ENCODE measurements around the gene ADGRA1.

The ADGRA1 gene

GRCh38 chr10:133166828-133167692 lies 79.3 kb downstream of the ADGRA1 start:
- no peak overlapping the region for H3K4me2 ChIP-seq (ENCODE audit: low read length, poor library complexity, severe bottlenecking)
- 92% methylated on average over 66 of the region's 66 CpGs for WGBS
- no peak overlapping the region for H2BK12ac ChIP-seq (ENCODE audit: low read length in 2 of 2)
- H2AFZ ChIP-seq (ENCODE audit: low read depth, low read length) = no peak overlapping the region
- H3K4ac ChIP-seq (ENCODE audit: low read depth in 1 of 2, low read length in 2 of 2) = no peak overlapping the region
- H2BK120ac ChIP-seq (ENCODE audit: low read depth, low read length) = no peak overlapping the region
- peak overlapping the region; percentile 36 for H2BK15ac ChIP-seq (ENCODE audit: low read depth, poor library complexity, severe bottlenecking)
- no peak overlapping the region for H3K4me3 ChIP-seq (ENCODE audit: insufficient read depth in 1 of 2, low read depth in 1 of 2, low read length in 2 of 2)
- no peak overlapping the region for H3K9ac ChIP-seq (ENCODE audit: low read length)
- H3K79me1 ChIP-seq (replicated peaks; ENCODE audit: low read length, poor library complexity, severe bottlenecking) = no peaks in the 10 kb centered on the region
- H2AK5ac ChIP-seq (ENCODE audit: low read length, severe bottlenecking) = no peak overlapping the region
- no peak overlapping the region for H3K18ac ChIP-seq (ENCODE audit: low read depth in 1 of 2, low read length in 2 of 2)
- no peaks in the 10 kb centered on the region for H3K9me3 ChIP-seq (ENCODE audit: control insufficient read depth, low read length)
- peaks cover 16 to 46% of the 10 kb centered on the region in 2 experiments for H3K27me3 ChIP-seq (ENCODE audit: control insufficient read depth in 1 of 2, insufficient read depth in 1 of 2, low read length in 2 of 2)
- H4K8ac ChIP-seq (ENCODE audit: low read length) = no peak overlapping the region
- H3K27ac ChIP-seq (ENCODE audit: low read length, poor library complexity, severe bottlenecking) = no peak overlapping the region
- H4K91ac ChIP-seq (ENCODE audit: low read length) = no peak overlapping the region
- no peak overlapping the region for H3K14ac ChIP-seq (ENCODE audit: low read length in 2 of 2)
- no peaks in the 10 kb centered on the region for H3K4me1 ChIP-seq (ENCODE audit: control insufficient read depth, insufficient read depth, low read depth, low read length)
- H3K36me3 ChIP-seq (ENCODE audit: control insufficient read depth in 1 of 2, insufficient read depth in 2 of 2, low read depth in 1 of 2, low read length in 2 of 2) = no peaks in the 10 kb centered on the region
- H2BK5ac ChIP-seq (ENCODE audit: low read depth, low read length, poor library complexity, severe bottlenecking) = no peak overlapping the region
- DNase-seq = no peak
- no peak overlapping the region for H3K23ac ChIP-seq (ENCODE audit: low read length in 2 of 2)

- Histone ChIP-seq H3K4me3 (ENCODE audit: insufficient read depth in 1 of 2, low read depth in 1 of 2, low read length in 2 of 2) (no peak overlapping the region), H3K18ac (ENCODE audit: low read depth in 1 of 2, low read length in 2 of 2) (no peak overlapping the region), H2BK5ac (ENCODE audit: low read depth, low read length, poor library complexity, severe bottlenecking) (no peak overlapping the region), H3K9me3 (ENCODE audit: control insufficient read depth, low read length) (no peaks in the 10 kb centered on the region), H3K4me1 (ENCODE audit: control insufficient read depth, insufficient read depth, low read depth, low read length) (no peaks in the 10 kb centered on the region), H2AK5ac (ENCODE audit: low read length, severe bottlenecking) (no peak overlapping the region), H2BK120ac (ENCODE audit: low read depth, low read length) (no peak overlapping the region), H3K23ac (ENCODE audit: low read length in 2 of 2) (no peak overlapping the region), H3K4ac (ENCODE audit: low read depth in 1 of 2, low read length in 2 of 2) (no peak overlapping the region), H4K91ac (ENCODE audit: low read length) (no peak overlapping the region), H2AFZ (ENCODE audit: low read depth, low read length) (no peak overlapping the region), H3K4me2 (ENCODE audit: low read length, poor library complexity, severe bottlenecking) (no peak overlapping the region), H4K8ac (ENCODE audit: low read length) (no peak overlapping the region), H2BK15ac (ENCODE audit: low read depth, poor library complexity, severe bottlenecking) (no peak overlapping the region), H3K9ac (ENCODE audit: low read length) (no peak overlapping the region), H2BK12ac (ENCODE audit: low read length in 2 of 2) (no peak overlapping the region), H3K79me1 (replicated peaks; ENCODE audit: low read length, poor library complexity, severe bottlenecking) (no peaks in the 10 kb centered on the region), H3K27ac (ENCODE audit: low read length, poor library complexity, severe bottlenecking) (no peak overlapping the region), H3K27me3 (ENCODE audit: control insufficient read depth in 1 of 2, insufficient read depth in 1 of 2, low read length in 2 of 2) (peaks cover 7 to 37% of the 10 kb centered on the region in 2 experiments), H3K14ac (ENCODE audit: low read length in 2 of 2) (no peak overlapping the region), H3K36me3 (ENCODE audit: control insufficient read depth in 1 of 2, insufficient read depth in 2 of 2, low read depth in 1 of 2, low read length in 2 of 2) (no peaks in the 10 kb centered on the region)
- no peak for DNase-seq
- 87% methylated on average over 36 of the region's 37 CpGs for WGBS
Measured at GRCh38 chr10:133167693-133168616, 80.2 kb downstream of the ADGRA1 start.

- H3K36me3 ChIP-seq (ENCODE audit: control insufficient read depth in 1 of 2, insufficient read depth in 2 of 2, low read depth in 1 of 2, low read length in 2 of 2) = no peaks in the 10 kb centered on the region
- H3K9ac ChIP-seq (ENCODE audit: low read length) = no peak overlapping the region
- no peak overlapping the region for H3K18ac ChIP-seq (ENCODE audit: low read depth in 1 of 2, low read length in 2 of 2)
- H2BK120ac ChIP-seq (ENCODE audit: low read depth, low read length) = no peak overlapping the region
- H3K4me2 ChIP-seq (ENCODE audit: low read length, poor library complexity, severe bottlenecking) = no peak overlapping the region
- no peak overlapping the region for H2BK5ac ChIP-seq (ENCODE audit: low read depth, low read length, poor library complexity, severe bottlenecking)
- H3K27me3 ChIP-seq (ENCODE audit: control insufficient read depth in 1 of 2, insufficient read depth in 1 of 2, low read length in 2 of 2) = peaks cover under 1 to 31% of the 10 kb centered on the region in 2 experiments
- no peak overlapping the region for H3K4me3 ChIP-seq (ENCODE audit: insufficient read depth in 1 of 2, low read depth in 1 of 2, low read length in 2 of 2)
- H3K79me1 ChIP-seq (replicated peaks; ENCODE audit: low read length, poor library complexity, severe bottlenecking) = no peaks in the 10 kb centered on the region
- H2BK15ac ChIP-seq (ENCODE audit: low read depth, poor library complexity, severe bottlenecking) = no peak overlapping the region
- no peak overlapping the region for H2BK12ac ChIP-seq (ENCODE audit: low read length in 2 of 2)
- DNase-seq = no peak
- no peaks in the 10 kb centered on the region for H3K9me3 ChIP-seq (ENCODE audit: control insufficient read depth, low read length)
- no peak overlapping the region for H3K23ac ChIP-seq (ENCODE audit: low read length in 2 of 2)
- no peak overlapping the region for H3K4ac ChIP-seq (ENCODE audit: low read depth in 1 of 2, low read length in 2 of 2)
- no peak overlapping the region for H3K14ac ChIP-seq (ENCODE audit: low read length in 2 of 2)
- no peak overlapping the region for H2AK5ac ChIP-seq (ENCODE audit: low read length, severe bottlenecking)
- no peak overlapping the region for H3K27ac ChIP-seq (ENCODE audit: low read length, poor library complexity, severe bottlenecking)
- H4K91ac ChIP-seq (ENCODE audit: low read length) = no peak overlapping the region
- H2AFZ ChIP-seq (ENCODE audit: low read depth, low read length) = no peak overlapping the region
- 83% methylated on average over 14 of the region's 14 CpGs for WGBS
- H3K4me1 ChIP-seq (ENCODE audit: control insufficient read depth, insufficient read depth, low read depth, low read length) = no peaks in the 10 kb centered on the region
- H4K8ac ChIP-seq (ENCODE audit: low read length) = no peak overlapping the region
Measured at GRCh38 chr10:133168617-133169031, 80.9 kb downstream of the ADGRA1 start.

All from mesenchymal stem cell (in vitro differentiated cells and primary cell).